ENCODE data around the gene COBL.

The COBL gene

DNA sequence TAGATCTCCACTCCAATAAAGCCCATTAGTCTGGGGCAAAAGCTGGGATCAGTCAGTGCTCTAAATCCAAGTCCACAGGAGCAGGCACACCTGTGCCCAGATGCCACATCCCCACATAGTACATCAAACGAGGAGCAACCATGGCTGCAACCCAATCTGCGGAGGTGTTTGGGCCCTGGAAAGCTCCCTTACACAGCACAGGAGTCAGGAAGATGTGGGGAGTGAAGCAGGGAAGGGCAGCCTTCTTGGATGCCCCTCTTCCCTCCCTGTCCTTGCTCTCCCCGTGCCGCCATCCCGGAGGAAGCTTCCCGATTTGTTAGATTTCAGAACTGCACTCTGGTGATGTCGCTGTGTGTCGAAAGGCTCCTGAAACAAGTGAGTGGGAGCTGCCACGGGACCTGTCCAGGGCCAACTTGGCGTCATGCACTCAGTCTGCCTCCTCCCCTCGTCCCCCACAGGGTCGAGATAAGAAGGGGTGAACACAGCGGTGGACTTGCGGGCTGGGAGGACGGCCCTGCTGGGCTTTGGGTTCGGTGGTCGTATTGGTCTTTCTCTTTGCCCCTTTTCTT, 303.3 kb downstream of the COBL start:
- no peak overlapping the region for H3K4me3 ChIP-seq (ENCODE audit: control insufficient read depth, low read depth, low read length)
- TF ChIP-seq, protein P1, sequence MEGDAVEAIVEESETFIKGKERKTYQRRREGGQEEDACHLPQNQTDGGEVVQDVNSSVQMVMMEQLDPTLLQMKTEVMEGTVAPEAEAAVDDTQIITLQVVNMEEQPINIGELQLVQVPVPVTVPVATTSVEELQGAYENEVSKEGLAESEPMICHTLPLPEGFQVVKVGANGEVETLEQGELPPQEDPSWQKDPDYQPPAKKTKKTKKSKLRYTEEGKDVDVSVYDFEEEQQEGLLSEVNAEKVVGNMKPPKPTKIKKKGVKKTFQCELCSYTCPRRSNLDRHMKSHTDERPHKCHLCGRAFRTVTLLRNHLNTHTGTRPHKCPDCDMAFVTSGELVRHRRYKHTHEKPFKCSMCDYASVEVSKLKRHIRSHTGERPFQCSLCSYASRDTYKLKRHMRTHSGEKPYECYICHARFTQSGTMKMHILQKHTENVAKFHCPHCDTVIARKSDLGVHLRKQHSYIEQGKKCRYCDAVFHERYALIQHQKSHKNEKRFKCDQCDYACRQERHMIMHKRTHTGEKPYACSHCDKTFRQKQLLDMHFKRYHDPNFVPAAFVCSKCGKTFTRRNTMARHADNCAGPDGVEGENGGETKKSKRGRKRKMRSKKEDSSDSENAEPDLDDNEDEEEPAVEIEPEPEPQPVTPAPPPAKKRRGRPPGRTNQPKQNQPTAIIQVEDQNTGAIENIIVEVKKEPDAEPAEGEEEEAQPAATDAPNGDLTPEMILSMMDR (IDR thresholded peaks at IDR 0.05; ENCODE audit: control insufficient read depth, insufficient read depth, low read depth, low read length, missing control alignments) = no peak
- DNase-seq (ENCODE audit: low read depth) = no peak

DNA sequence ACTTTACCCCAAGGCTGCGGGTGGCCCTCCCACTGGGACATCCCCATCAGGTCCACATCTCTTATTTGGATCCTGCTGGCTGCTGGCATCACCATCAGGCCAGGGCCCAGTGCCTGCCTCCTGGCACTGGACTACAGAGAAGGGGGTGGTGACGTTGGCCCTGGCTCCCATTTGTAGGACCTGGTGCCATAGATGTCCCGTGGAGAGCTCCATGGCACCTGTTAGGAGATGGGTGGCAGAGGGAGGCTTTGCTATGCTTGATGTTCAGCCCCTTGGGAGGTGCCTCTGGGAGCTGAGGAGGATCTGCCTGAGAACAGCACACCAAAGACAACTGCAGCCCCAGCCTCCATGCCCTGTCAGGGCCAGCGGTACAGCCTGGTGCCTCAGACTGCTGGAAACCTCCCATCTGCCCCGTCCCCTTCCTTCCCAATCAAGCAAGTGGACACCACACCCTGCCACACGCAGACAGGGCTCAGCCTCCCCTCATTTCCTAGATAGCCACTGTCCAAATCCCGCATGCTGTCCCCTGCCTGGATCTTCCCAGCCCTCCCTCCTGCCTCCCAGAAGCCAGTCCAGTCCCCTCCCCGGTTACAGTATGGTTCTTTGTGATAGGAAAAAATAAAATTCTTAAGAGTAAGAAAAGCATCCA, 303.9 kb downstream of the COBL start:
- H3K4me3 ChIP-seq (ENCODE audit: control insufficient read depth, low read depth, low read length) = no peak overlapping the region
- TF ChIP-seq, protein P1 (IDR thresholded peaks at IDR 0.05; ENCODE audit: control insufficient read depth, insufficient read depth, low read depth, low read length, missing control alignments) = no peak
- DNase-seq (ENCODE audit: low read depth) = no peak

DNA sequence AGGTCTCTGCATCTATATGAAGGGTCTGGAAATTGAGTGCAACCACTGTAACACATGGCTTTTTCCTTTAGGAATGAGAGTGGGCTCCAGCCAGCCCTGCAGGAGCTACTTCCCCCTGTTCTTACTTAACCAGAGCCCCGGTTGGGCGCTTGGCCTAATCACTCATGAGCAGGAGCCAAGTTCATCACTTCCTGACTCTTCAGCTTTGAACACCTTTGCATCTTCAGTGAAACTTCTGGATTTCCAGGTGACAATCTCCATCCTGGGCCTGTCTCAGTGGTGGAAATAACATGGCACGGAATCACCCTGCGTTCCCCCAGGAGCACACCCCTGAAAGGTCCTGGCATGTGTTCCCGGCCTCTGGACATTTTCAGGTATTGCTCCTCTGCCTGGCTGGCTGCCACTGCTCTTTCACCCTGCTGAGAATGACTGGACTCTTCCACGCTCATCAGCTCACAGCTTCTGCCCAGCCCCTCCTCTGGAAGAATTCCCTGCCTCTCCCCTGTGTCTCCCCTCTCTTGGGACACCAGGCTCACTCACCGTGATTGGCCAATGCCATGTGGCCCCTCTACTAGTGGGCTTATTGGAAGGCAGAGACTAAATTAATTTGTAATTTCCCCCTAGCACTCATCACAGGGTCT, 304.8 kb downstream of the COBL start:
- H3K4me3 ChIP-seq (ENCODE audit: control insufficient read depth, low read depth, low read length) = no peak overlapping the region
- TF ChIP-seq, protein P1 (IDR thresholded peaks at IDR 0.05; ENCODE audit: control insufficient read depth, insufficient read depth, low read depth, low read length, missing control alignments) = no peak
- no peak for DNase-seq (ENCODE audit: low read depth)

DNA sequence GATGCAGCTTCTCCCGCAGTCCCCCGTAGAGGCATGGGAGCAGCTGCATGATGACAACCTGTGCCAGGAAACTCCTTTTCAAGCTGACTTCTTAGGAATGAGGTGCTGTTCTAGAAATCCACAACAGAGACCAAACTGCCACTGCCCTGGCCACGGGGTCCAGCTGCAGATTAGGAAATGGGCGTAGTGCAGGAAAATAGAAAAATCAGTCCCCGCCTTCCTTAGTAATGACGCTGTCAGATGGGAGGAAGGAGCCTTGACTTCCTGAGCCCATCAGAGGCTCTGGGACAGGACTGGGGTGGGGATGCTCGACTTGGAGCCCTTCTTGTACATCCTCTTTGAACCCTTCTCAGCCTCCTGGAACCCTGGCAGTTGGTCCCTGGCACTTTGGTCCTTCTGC, 306.1 kb downstream of the COBL start:
- DNase-seq (ENCODE audit: low read depth) = no peak
- no peak overlapping the region for H3K4me3 ChIP-seq (ENCODE audit: control insufficient read depth, low read depth, low read length)
- TF ChIP-seq, protein P1 (IDR thresholded peaks at IDR 0.05; ENCODE audit: control insufficient read depth, insufficient read depth, low read depth, low read length, missing control alignments) = no peak

DNA sequence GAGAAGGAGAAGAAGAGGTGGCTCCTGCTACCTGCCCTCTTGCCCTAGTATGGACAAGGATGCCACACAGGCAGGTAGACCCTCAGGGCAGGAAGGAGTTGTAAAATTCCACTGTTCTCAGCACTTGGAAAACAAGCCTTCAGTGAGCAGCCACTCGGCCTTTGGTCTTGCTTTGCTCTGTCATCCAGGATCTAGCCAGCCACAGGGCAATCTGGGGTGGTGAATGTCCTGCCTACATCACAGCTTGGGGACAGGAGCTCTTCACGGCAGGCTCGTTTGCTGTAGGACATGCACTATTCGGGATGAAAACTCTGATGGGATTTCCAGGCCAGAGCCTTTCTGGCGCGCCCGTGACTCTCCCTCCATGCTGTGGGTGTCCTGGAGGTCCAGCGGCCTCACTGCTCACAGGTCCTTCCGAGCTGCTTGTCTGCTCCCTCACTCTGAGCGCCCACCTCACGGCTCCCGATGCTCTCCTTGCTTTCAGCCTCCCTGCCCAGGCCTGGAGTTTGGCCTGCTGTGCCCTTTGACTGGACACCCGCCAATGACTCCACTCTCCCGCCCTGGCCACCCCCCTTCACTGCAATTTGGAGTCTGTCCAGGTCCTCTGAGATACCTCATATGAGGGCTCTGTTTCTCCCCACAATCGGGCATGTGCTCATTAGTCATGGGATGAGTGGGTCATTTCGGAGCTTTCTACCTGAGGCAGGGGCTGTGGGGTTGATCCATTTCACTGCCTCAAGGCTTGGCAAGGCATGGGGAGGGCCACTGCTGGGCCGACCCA, 306.7 kb downstream of the COBL start:
- H3K4me3 ChIP-seq (ENCODE audit: control insufficient read depth, low read depth, low read length) = no peak overlapping the region
- no peak for DNase-seq (ENCODE audit: low read depth)
- TF ChIP-seq, protein P1 (IDR thresholded peaks at IDR 0.05; ENCODE audit: control insufficient read depth, insufficient read depth, low read depth, low read length, missing control alignments) = no peak
